Keratinocyte (primary cell): ENCODE results near the gene PPP1R14D. TPM values are rescaled to one million over a fixed set of nuclear protein-coding genes. Genes with fewer than 3 reads are reported as not detected.

ENCODE experiments used
- DNase-seq: peaks from one replicate; pipeline ENCODE4 v3.0.0-alpha.2; 2011; ENCODE audit warnings: low read depth, missing footprints, low spot score
- FAIRE-seq: peaks from 2 replicates; lab custom pipeline; 2011; peaks lifted over from hg19 to GRCh38; lab: Jason Lieb, UNC
- H2AFZ ChIP-seq: 2 replicates; pipeline ENCODE4 v1.6.0; 2012; ENCODE audit warnings: low read length, control low read depth, inconsistent platforms; ENCODE audit not compliant: control insufficient read depth
- H3K27ac ChIP-seq: 2 replicates; pipeline ENCODE4 v1.5.1; 2011; ENCODE audit warnings: low read length; ENCODE audit not compliant: control insufficient read depth, insufficient read depth
- H3K27me3 ChIP-seq: 3 replicates; pipeline ENCODE4 v1.6.0; 2011; ENCODE audit warnings: low read length; ENCODE audit not compliant: control insufficient read depth, insufficient read depth; ENCODE audit errors: extremely low read depth
- H3K36me3 ChIP-seq, 2 experiments: 2 replicates in 1 of 2; 3 replicates in 1 of 2; pipeline ENCODE4 v1.5.1; 2011; ENCODE audit warnings: low read length in 2 of 2, mild to moderate bottlenecking in 1 of 2; ENCODE audit not compliant: control insufficient read depth in 2 of 2, insufficient read depth in 2 of 2; ENCODE audit errors: extremely low read depth in 1 of 2
- H3K4me1 ChIP-seq: 3 replicates; pipeline ENCODE4 v1.5.1; 2011; ENCODE audit warnings: low read length; ENCODE audit not compliant: control insufficient read depth, insufficient read depth; ENCODE audit errors: extremely low read depth
- H3K4me2 ChIP-seq: 3 replicates; pipeline ENCODE4 v1.6.0; 2011; ENCODE audit warnings: low read depth, low read length; ENCODE audit not compliant: control insufficient read depth, insufficient read depth; ENCODE audit errors: extremely low read depth
- H3K4me3 ChIP-seq, 3 experiments: fragments of 200-600 bp in 1 of 3; sonication (generic) in 1 of 3; 2 replicates in 2 of 3; 3 replicates in 1 of 3; pipeline ENCODE4 v1.5.1; 2011 to 2016; ENCODE audit warnings: low read length in 3 of 3, mild to moderate bottlenecking in 3 of 3, control low read depth in 2 of 3, inconsistent platforms in 1 of 3, low read depth in 1 of 3, mixed read lengths in 1 of 3, mixed run types in 1 of 3, moderate library complexity in 1 of 3; ENCODE audit not compliant: control insufficient read depth in 2 of 3, insufficient read depth in 2 of 3; ENCODE audit errors: extremely low read depth in 1 of 3
- H3K79me2 ChIP-seq: 2 replicates; pipeline ENCODE4 v1.6.0; 2012; ENCODE audit warnings: low read length; ENCODE audit not compliant: control insufficient read depth, insufficient read depth
- H3K9ac ChIP-seq: 3 replicates; pipeline ENCODE4 v1.6.0; 2011; ENCODE audit warnings: low read length; ENCODE audit not compliant: control insufficient read depth, insufficient read depth; ENCODE audit errors: extremely low read depth
- H3K9me1 ChIP-seq: 3 replicates; pipeline ENCODE4 v1.6.0; 2011; ENCODE audit warnings: low read length; ENCODE audit not compliant: control insufficient read depth, insufficient read depth; ENCODE audit errors: extremely low read depth
- H3K9me3 ChIP-seq: 2 replicates; pipeline ENCODE4 v1.5.1; 2012; ENCODE audit warnings: low read depth, low read length; ENCODE audit not compliant: control insufficient read depth
- H4K20me1 ChIP-seq: 3 replicates; pipeline ENCODE4 v1.6.0; 2011; ENCODE audit warnings: low read length; ENCODE audit not compliant: control insufficient read depth, insufficient read depth; ENCODE audit errors: extremely low read depth
- CTCF ChIP-seq, 3 experiments: IDR thresholded peaks in 1 of 3; conservative IDR thresholded peaks in 1 of 3; optimal IDR thresholded peaks in 1 of 3; 2 replicates in 2 of 3; 3 replicates in 1 of 3; pipeline versions ENCODE3 to v1.5.1; 2011; ENCODE audit warnings: low read length in 3 of 3, mild to moderate bottlenecking in 3 of 3, moderate library complexity in 2 of 3, control low read depth in 1 of 3, inconsistent platforms in 1 of 3; ENCODE audit not compliant: insufficient read depth in 2 of 3; ENCODE audit errors: extremely low read depth in 1 of 3
- EZH2 ChIP-seq: IDR thresholded peaks from one replicate; pipeline ENCODE4 v1.6.1; 2012; ENCODE audit warnings: inconsistent platforms, mild to moderate bottlenecking, low read length, moderate library complexity
- dilution Hi-C: fragments of 300-500 bp; cut with MboI; formaldehyde crosslinking; loops from one replicate; pipeline ENCODE4 v1.7.0; 2020; ENCODE audit warnings: low sequenced_read_pairs; ENCODE audit not compliant: extremely low pct_ligation_motif_present
- polyA plus RNA-seq, 5 experiments: library from polyadenylated mRNA; depleted of rRNA in 3 of 5; stranded (reverse) in 3 of 5; stranded (forward) in 1 of 5; unstranded in 1 of 5; fragments of >200 nt; gene quantifications; 1 replicate in 1 of 5; 2 replicates in 3 of 5; 3 replicates in 1 of 5; pipeline versions ENCODE4 v1.2.1 to v1.2.3, GENCODE V29; 2011 to 2012; ENCODE audit warnings: missing spikeins in 2 of 5, low read depth in 1 of 5, low replicate concordance in 1 of 5

The PPP1R14D gene
- polyA plus RNA-seq, 1 donor (not counting 4 experiments of a cell fraction or from before 2014, with no cell fraction given), result not detected

GRCh38 chr15:40870716-40871115 is 42.2 kb upstream of the PPP1R14D start:
- Histone ChIP-seq H3K36me3 (no peaks in the 10 kb centered on the region), H4K20me1 (no peaks in the 10 kb centered on the region), H3K4me1 (peaks cover 38% of the 10 kb centered on the region), H3K9me3 (no peaks in the 10 kb centered on the region), H3K27me3 (no peaks in the 10 kb centered on the region), H3K79me2 (no peaks in the 10 kb centered on the region), H3K9me1 (no peaks in the 10 kb centered on the region), H3K27ac (no peak overlapping the region), H3K4me3 (no peak overlapping the region), H3K4me2 (no peak overlapping the region), H2AFZ (no peak overlapping the region), H3K9ac (no peak overlapping the region)
- FAIRE-seq (no peak), DNase-seq (no peak)
- TF ChIP-seq CTCF (optimal IDR thresholded peaks at IDR 0.05 in 1 of 3, IDR thresholded peaks at IDR 0.05 in 1 of 3, conservative IDR thresholded peaks at IDR 0.05 in 1 of 3; ENCODE audit: extremely low read depth in 1 of 3, insufficient read depth in 2 of 3, low read length in 3 of 3) (no peak), EZH2 (no peak)
- dilution Hi-C loops, result no loop called here

GRCh38 chr15:40869686-40870085 is 41.2 kb upstream of the PPP1R14D start:
- H3K4me2 ChIP-seq, result no peak overlapping the region
- no peak overlapping the region for H3K27ac ChIP-seq
- no peaks in the 10 kb centered on the region for H3K36me3 ChIP-seq
- no peak for FAIRE-seq
- no peak overlapping the region for H2AFZ ChIP-seq
- DNase-seq, result no peak
- H3K79me2 ChIP-seq, result no peaks in the 10 kb centered on the region
- dilution Hi-C loops, result no loop called here
- H4K20me1 ChIP-seq, result no peaks in the 10 kb centered on the region
- no peak overlapping the region for H3K4me3 ChIP-seq
- H3K9me1 ChIP-seq, result no peaks in the 10 kb centered on the region
- H3K27me3 ChIP-seq, result no peaks in the 10 kb centered on the region
- H3K4me1 ChIP-seq, result peaks cover 42% of the 10 kb centered on the region
- TF ChIP-seq CTCF (optimal IDR thresholded peaks at IDR 0.05 in 1 of 3, IDR thresholded peaks at IDR 0.05 in 1 of 3, conservative IDR thresholded peaks at IDR 0.05 in 1 of 3; ENCODE audit: extremely low read depth in 1 of 3, insufficient read depth in 2 of 3, low read length in 3 of 3) (no peak), EZH2 (no peak)
- H3K9ac ChIP-seq, result no peak overlapping the region
- no peaks in the 10 kb centered on the region for H3K9me3 ChIP-seq
